Panc1 (cell line): Measurements from ENCODE around the gene SCD.

Experiments used
- CTCF ChIP-seq: fragments of 450-650 bp; IDR thresholded peaks from 2 replicates; pipeline ENCODE4 v1.5.1; 2017; ENCODE audit warnings: mild to moderate bottlenecking
- POLR2AphosphoS5 ChIP-seq: IDR thresholded peaks from 2 replicates; pipeline ENCODE4 v1.6.1; 2012; ENCODE audit warnings: mild to moderate bottlenecking, low read depth, low read length, moderate library complexity
- REST ChIP-seq, 2 experiments: IDR thresholded peaks; 2 replicates each; pipeline ENCODE4 v1.6.1; 2011 to 2012; ENCODE audit warnings: low read depth in 2 of 2, control low read depth in 1 of 2, low read length in 1 of 2, mild to moderate bottlenecking in 1 of 2, moderate library complexity in 1 of 2; ENCODE audit not compliant: insufficient read depth in 1 of 2
- TCF7L2 ChIP-seq: IDR thresholded peaks from 2 replicates; pipeline ENCODE4 v1.6.1; 2011; ENCODE audit warnings: mild to moderate bottlenecking, low read depth, low read length, inconsistent platforms

GRCh38 chr10:100304414-100304813, 42.6 kb upstream of the SCD start:
- TF ChIP-seq CTCF (no peak), TCF7L2 (no peak), POLR2AphosphoS5 (no peak), REST (IDR thresholded peaks at IDR 0.05; ENCODE audit: insufficient read depth in 1 of 2, low read depth in 2 of 2, low read length in 1 of 2) (no peak)
